Measurements from ENCODE around the gene CPNE4.

DNA sequence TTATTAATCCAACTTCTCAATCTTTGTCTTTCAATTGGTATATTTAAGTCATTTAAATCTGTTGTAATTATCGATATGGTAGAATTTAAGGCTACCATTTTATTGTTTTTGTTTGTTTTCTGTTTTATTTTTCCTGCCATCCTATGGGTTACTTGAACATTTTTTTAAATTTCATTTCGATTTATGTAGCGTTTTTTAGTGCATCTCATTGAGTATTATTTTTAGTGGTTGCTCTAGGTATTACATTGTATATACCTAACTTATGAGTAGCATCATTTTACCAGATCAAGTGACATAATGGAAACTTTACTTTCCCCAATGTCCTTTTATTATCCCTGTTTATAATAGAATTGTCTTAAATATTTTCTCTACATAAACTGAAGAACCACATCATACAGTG lies 284.6 kb downstream of the CPNE4 start:
- TF ChIP-seq POLR2AphosphoS5 (IDR thresholded peaks at IDR 0.05; ENCODE audit: low read depth, low read length) (no peak), SIN3A (IDR thresholded peaks at IDR 0.05; ENCODE audit: borderline replicate concordance, insufficient read depth, low read length) (no peak), TAF1 (IDR thresholded peaks at IDR 0.05; ENCODE audit: borderline replicate concordance, insufficient read depth, low read length) (no peak)
- TF ChIP-seq, protein P1, sequence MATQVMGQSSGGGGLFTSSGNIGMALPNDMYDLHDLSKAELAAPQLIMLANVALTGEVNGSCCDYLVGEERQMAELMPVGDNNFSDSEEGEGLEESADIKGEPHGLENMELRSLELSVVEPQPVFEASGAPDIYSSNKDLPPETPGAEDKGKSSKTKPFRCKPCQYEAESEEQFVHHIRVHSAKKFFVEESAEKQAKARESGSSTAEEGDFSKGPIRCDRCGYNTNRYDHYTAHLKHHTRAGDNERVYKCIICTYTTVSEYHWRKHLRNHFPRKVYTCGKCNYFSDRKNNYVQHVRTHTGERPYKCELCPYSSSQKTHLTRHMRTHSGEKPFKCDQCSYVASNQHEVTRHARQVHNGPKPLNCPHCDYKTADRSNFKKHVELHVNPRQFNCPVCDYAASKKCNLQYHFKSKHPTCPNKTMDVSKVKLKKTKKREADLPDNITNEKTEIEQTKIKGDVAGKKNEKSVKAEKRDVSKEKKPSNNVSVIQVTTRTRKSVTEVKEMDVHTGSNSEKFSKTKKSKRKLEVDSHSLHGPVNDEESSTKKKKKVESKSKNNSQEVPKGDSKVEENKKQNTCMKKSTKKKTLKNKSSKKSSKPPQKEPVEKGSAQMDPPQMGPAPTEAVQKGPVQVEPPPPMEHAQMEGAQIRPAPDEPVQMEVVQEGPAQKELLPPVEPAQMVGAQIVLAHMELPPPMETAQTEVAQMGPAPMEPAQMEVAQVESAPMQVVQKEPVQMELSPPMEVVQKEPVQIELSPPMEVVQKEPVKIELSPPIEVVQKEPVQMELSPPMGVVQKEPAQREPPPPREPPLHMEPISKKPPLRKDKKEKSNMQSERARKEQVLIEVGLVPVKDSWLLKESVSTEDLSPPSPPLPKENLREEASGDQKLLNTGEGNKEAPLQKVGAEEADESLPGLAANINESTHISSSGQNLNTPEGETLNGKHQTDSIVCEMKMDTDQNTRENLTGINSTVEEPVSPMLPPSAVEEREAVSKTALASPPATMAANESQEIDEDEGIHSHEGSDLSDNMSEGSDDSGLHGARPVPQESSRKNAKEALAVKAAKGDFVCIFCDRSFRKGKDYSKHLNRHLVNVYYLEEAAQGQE (IDR thresholded peaks at IDR 0.05; ENCODE audit: insufficient read depth in 1 of 2, low read depth in 2 of 2, low read length in 2 of 2) = no peak
